ENCODE results near the gene MIEF2. TPM values are rescaled to one million over a fixed set of nuclear protein-coding genes. Genes with fewer than 3 reads are reported as not detected.
"Not testable (repeated sequence)": the region's sequence is repeated elsewhere in the genome, so short reads cannot be mapped to it uniquely, and the experiment has no call there.

MIEF2 gene
- 6.3 and 7.9 TPM in 2 replicates for total RNA-seq (2014; rRNA removed; shearing (Covaris generic))

GRCh38 chr17:18260332-18261145 lies at the start of gene MIEF2:
MIEF2 (plus strand) TSS chr17:18260662; CDS start chr17:18262721, 2,059 bp downstream.
- peak; percentile 97 for DNase-seq (ENCODE audit: low read depth)

- no peak for DNase-seq (ENCODE audit: low read depth)
These were observed 46.7 kb upstream of the MIEF2 start for GRCh38 chr17:18213666-18214270.

- not testable (repeated sequence) for DNase-seq (ENCODE audit: low read depth)
These were observed 43.6 kb upstream of the MIEF2 start for GRCh38 chr17:18216906-18217305.

GRCh38 chr17:18217412-18218015 lies 42.9 kb upstream of the MIEF2 start:
- DNase-seq (ENCODE audit: low read depth): peak; percentile 76

- DNase-seq (ENCODE audit: low read depth): no peak
These were observed 41.6 kb upstream of the MIEF2 start for GRCh38 chr17:18218756-18219415.

GRCh38 chr17:18224053-18224386 lies 36.4 kb upstream of the MIEF2 start:
- DNase-seq (ENCODE audit: low read depth): no peak

GRCh38 chr17:18224387-18225120 lies 35.9 kb upstream of the MIEF2 start:
- DNase-seq (ENCODE audit: low read depth): no peak

GRCh38 chr17:18225121-18225641 lies 35.3 kb upstream of the MIEF2 start, which contains the start of gene LLGL1:
LLGL1 (plus strand) TSS chr17:18225635; CDS start chr17:18225683, 48 bp downstream.
- DNase-seq (ENCODE audit: low read depth): peak; percentile 98

- no peak for DNase-seq (ENCODE audit: low read depth)
These were observed 34.7 kb upstream of the MIEF2 start for GRCh38 chr17:18225642-18226283.

- DNase-seq (ENCODE audit: low read depth): peak; percentile 43
These were observed 34.0 kb upstream of the MIEF2 start for GRCh38 chr17:18226284-18226945.

- no peak for DNase-seq (ENCODE audit: low read depth)
These were observed 32.8 kb upstream of the MIEF2 start for GRCh38 chr17:18227635-18228034.

GRCh38 chr17:18228176-18228682 lies 32.2 kb upstream of the MIEF2 start:
- DNase-seq (ENCODE audit: low read depth): no peak

- no peak for DNase-seq (ENCODE audit: low read depth)
These were observed 31.2 kb upstream of the MIEF2 start for GRCh38 chr17:18229254-18229653.

- no peak for DNase-seq (ENCODE audit: low read depth)
These were observed 30.7 kb upstream of the MIEF2 start for GRCh38 chr17:18229771-18230170.

- no peak for DNase-seq (ENCODE audit: low read depth)
These were observed 29.9 kb upstream of the MIEF2 start for GRCh38 chr17:18230288-18231141.

GRCh38 chr17:18231164-18231563 lies 29.3 kb upstream of the MIEF2 start:
- no peak for DNase-seq (ENCODE audit: low read depth)

GRCh38 chr17:18233803-18234518 lies 26.5 kb upstream of the MIEF2 start:
- no peak for DNase-seq (ENCODE audit: low read depth)

- DNase-seq (ENCODE audit: low read depth): no peak
These were observed 25.5 kb upstream of the MIEF2 start for GRCh38 chr17:18234853-18235380.
